ENCODE measurements around the gene CETN3.

Gene CETN3

DNA sequence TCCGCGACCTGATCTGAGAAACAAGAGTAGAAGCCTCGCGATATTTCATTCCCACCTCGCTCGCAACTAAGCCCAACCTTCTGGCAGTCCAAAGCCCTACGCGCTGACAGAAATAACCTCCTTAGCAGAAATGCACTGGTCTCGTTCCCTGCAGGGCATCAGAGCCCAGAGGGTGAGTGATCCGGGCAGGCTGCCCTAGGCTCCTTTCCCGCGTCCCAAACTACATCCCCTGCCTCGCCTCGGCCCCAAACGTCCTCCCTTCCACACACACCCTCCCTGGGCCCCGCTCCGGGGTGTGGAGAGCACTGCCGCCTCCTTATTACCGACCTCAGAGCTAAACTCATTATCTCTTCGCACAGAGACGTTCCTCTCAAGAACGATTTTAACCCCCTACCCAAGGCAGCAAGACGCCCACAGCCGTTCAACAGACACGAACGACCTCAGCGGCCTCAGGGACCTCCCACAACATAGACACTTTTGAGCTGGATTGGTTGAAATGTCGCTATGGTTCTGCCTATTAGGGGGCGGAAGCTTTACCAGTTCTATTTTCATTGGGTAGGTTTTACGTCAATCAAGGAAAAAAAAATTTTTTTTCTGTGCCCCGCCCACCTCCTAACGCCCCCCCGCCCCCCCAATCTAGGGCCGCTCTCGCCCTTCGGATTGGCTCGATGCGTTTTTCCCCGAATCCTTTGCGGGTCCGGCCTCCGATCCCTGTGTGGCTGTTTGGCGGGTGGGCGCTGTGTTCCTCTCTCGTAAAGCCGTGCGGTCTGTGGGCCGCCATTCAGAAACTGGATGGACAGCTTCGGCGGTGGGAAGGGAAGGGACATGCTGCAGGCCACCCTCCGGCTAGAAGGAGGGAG is at the start of gene CETN3:
TSS of gene CETN3 (minus strand) at position 439 of the 860 bp plus-strand sequence. CDS start at position 344, 95 bp downstream.
- peak; percentile 98 for DNase-seq

GRCh38 chr5:90446961-90447360 is 37.4 kb upstream of the CETN3 start:
- DNase-seq, result no peak

- no peak for DNase-seq
Observed at GRCh38 chr5:90440644-90441043, 31.1 kb upstream of the CETN3 start.

- DNase-seq, result no peak
Observed at GRCh38 chr5:90438100-90438499, 28.5 kb upstream of the CETN3 start.

DNA sequence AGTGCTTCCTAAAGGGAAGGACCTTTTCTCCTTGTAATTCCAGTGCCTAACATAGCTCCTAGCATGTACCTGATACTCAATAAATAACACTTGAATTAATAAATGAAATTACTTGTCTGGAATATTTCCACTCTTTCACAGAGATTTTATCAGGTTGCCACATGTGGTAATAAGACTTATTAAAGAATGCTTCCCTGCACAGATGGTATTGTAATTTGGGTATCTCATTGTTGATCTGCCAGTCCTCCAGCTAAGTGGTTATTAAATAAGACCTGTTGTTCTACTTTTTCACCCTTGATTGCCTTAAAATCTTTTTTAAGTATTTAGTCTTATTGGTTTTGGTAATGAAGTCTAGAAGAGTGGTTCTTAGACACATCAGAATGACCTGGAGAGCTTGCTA is 28.1 kb upstream of the CETN3 start:
- DNase-seq, result peak; percentile 12

- no peak for DNase-seq
Observed at GRCh38 chr5:90434116-90434714, 24.7 kb upstream of the CETN3 start.

DNA sequence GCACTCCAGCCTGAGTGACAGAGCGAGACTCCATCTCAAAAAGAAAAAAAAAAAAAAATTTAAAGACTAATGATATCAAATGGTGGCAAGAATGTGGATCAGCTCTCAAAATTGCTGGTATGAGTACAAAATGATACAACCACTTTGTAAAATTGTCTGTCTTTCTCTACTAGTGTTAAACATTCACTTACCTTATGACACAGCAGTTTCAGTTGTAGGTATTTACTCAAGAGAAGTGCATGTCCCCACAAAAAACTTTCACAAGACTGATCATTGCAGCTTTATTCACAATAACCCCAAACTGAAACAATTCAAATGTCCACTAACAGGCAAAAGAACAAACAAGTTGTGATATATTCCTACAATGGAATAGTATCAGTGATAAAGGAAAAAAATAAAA is 14.7 kb upstream of the CETN3 start:
- no peak for DNase-seq

- no peak for DNase-seq
Observed at GRCh38 chr5:90421136-90421535, 11.6 kb upstream of the CETN3 start.

DNA sequence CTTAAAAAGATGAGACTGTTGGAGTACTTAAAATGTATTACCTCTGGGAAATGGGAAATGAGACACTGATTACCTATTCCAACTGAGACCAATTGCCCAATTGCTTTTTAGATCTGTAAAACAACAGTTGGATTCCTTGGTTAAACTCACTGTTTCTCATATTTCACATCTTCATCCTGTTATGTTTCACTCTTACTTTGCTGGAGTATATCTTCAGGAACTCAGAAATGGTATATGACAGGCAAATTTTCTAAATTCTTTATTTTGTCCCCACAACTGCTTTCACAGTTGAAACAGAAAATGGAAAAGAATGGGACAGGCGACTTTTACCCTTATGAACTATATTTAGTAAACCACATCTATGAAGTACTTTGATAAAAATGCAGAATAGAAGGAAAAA is 8.7 kb upstream of the CETN3 start:
- DNase-seq, result no peak

- peak; percentile 26 for DNase-seq
Observed at GRCh38 chr5:90410178-90410762, 714 bp upstream of the CETN3 start.

DNA sequence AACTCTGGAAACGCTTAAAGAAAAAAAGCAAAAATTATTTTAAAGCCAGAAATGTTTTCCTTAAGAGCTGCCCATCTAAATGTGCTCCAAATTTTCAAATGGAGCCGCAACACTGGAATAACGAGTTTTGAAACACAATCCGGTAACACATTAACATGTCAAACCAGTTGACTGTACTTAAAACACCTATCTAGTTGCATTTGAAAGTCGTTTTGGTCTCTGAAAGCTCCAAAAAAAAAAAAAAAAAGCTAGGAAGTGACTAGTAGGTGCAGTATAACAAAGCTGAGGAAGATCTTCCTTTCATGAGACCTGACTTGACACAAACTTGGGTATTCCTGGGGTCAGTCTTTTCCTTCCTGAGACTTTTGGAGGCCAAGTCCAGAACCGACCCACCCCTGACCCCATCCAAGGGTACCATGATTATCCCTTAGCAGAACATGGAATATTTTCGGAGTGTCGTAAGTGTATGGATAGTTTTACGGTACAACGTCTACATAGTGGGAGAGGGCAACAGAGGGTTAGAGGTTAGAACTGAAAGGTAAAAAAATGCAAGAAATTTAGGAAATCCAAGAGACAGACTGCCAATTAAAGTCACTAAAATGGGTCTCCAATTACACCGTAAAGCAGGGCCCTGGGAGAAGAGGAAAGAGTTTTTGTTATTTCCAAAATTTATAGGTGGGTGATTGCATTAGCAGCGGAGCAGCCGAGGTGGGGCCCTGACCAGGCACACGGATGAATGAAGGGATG is 812 bp downstream of the CETN3 start:
- no peak for DNase-seq

DNA sequence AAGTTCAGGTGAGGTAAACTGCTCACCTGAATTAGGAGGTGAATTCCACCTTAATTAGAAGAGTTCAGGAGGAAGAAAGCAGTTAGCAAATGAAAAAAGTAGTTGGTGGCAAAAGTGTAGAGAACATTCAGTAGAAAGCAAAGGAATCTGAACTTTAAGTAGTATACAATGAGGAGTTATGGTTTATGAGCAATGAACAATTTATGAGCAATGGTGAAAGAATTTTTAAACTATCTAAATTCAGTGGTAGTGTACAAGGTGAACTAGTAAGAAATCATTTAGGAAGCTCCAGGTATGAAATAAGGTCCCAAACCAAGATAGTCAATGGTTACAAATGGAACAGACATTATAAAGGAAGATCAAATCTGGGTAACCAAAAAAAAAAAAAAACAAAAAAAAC is 3.1 kb downstream of the CETN3 start:
- DNase-seq, result no peak

DNA sequence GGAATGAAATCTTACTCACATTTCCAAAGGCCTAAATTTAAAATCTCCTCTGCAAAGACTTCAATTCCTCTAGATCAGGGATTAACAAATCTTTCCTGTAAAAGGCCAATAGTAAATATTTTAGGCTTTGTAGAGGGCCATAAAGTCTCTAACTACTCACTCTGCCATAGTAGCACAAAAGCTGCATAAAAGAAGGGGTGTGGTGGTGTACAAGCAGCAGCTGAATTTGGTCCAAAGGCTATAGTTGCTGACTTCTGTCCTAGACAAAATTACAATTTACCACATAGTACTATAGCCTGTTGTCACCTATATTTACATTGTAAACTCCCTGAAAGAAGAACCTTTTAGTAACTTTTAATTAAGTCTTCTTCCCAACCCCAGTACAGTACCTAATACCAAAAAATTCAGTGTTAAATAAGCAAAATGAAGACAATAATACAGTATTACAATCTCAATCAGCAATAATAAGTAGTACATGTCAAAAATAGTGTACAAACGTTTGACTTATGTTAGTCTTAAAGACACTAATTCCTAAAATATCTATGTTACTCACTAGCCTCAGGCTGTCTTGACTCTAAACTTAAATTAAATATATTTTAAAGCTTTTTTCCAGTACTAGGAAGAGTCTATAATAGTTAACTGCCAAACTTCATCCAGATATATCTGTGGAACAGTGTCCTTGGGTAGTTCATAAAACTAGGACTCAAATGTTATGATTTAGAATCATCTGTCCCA is 6.9 kb downstream of the CETN3 start:
- DNase-seq, result no peak

DNA sequence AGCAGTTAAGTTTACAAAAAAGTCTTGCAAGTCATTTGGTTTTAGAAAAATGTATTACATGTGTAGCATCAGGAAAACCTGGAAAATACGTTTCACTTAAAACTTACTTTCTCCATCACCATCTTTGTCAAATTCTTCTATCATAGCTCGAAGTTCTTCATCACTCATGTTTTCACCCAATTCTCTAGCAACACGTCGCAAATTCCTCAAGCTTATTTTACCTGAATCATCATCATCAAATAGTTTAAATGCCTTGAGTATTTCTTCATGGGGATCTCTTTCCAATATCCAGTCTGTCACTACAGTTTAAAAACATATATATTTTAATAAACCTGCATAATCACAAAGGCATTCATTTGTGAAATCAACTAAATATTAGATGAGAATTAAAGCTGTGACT is 10.3 kb downstream of the CETN3 start:
- no peak for DNase-seq

DNA sequence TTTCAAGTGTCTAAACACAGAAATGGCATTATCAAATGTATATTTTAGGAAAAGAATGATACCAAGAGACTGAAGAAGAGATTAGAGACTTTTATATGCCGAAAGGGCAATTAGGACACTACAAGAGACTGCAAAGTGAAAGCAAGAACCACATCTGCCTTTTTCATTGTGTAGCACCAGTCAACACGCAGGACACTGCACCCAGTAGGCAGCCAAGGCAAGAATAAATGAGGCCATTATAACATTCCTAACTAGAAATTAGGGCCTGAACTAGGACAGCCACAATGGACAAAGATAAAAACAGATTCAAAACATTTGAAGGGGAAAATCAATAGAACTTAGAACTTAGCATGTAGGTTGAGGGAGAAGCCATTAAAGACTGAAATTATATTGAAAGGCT is 10.8 kb downstream of the CETN3 start:
- DNase-seq, result no peak

DNA sequence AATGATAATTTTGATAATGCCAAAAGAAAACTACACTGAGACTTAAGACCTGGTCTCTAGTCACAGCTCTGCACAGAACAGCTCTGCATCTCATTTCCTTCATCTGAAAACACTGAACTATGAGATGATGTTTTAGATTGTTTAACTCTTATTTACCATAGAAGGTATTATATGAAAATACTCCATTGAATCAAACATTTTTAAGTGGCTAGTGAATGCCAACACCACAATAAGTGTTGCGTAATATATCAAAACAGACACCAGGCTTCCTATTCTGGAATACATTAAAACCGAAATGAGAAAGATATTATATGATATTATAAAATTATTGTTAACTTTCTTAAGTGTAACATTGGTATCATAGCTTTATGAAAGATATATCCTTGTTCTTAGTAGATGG is 14.6 kb downstream of the CETN3 start:
- DNase-seq, result no peak

DNA sequence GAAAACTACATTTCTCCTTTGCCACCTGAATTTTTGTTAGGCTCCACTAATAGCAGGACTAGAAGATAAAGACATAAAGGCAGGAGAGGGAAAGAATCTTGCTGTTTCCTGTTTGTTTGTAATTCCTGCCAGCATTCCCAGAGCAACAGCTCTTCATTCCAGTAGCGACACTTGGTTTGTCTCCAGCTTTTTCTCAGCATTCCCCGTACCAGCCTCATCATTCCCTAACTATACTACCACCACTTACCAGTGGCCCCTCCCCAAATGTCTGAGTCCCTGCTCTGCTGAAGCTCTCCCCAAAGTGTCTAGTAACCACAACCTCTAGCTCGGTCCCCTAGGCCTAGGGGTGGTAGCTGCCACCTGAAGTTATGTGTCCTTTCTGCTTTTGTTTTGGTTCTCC is 18.6 kb downstream of the CETN3 start:
- no peak for DNase-seq

- DNase-seq, result no peak
Observed at GRCh38 chr5:90390326-90390725, 19.2 kb downstream of the CETN3 start.

DNA sequence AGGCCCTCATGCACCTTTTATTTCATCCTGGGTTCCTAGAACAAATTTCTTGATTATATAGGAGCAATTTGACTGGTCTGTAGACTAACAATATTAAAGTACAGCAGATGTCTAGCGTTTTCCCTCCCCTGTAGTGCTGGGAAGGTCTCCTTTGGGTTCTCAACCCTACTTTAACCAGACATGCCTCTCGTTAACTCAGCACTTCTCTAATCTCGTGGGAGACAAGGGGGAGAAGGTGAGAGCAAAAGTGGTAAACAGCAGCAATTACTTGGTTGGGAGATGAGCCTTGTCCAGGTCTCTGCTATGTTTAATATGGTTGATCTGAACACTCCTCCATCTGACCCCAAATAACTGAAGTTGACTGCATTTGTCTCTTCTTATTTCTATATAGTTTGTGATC is 22.0 kb downstream of the CETN3 start:
- DNase-seq, result no peak

- DNase-seq, result peak; percentile 9
Observed at GRCh38 chr5:90386099-90386710, 23.4 kb downstream of the CETN3 start.

DNA sequence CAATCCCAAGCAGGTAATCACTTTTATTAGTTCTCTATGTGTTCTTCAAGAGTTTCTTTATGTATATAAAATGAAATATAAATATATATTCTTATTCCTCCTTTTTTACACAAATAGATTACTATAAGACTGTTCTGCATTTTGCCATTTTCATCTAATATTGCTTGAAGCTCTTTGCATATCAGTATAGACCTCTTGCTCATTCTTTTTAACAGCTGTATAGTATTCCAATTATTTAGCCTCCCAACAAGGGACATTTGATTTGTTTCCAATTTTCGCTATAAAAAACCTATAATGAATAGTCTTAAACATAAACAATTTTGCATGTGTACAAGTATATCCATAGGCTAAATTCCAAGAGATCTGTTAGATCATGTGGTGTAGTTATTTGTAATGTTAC is 25.2 kb downstream of the CETN3 start:
- DNase-seq, result no peak

DNA sequence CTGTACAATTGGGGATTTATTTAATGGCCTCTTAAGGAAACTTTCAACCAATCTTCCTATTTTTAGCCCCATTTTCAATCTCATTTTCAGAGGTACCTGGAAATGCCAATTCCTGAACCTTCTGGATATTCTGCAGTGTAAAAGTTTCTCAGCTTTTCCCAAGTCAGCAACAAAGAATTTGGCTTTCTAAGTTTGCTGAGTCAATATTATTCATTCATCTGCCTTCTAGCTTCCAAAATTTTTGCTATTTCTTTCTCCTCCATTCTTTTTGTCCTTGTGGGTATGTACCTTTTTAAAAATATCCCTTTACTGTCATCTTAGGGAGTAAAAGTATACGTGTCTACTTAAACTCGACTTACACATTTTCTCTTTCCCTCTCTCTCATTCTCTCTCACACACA is 25.7 kb downstream of the CETN3 start:
- DNase-seq, result no peak
